ENCODE results near the gene SNX2.

DNA sequence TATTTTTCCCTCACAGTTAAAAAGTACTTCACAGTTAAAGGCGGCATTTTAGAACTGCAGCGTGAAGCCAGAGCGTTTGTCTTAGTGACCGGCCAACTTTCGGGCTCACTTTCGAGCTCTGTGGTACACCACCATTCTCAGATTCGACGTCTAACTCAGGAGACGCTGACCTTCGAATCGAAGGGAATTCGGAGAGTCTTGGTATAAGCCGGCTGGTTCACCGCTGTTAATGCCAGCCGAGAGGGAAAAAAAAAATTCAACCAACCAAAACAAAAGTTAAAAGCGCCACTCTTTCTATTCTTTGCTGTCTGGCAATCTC is 70.0 kb downstream of the SNX2 start:
- no peak for TF ChIP-seq ZNF565 (CRISPR knock-in tag; conservative IDR thresholded peaks at IDR 0.05; ENCODE audit: low read depth)
- TF ChIP-seq OSR1 (CRISPR knock-in tag; IDR thresholded peaks at IDR 0.05), result no peak
- no peak for TF ChIP-seq CSDC2 (CRISPR knock-in tag; IDR thresholded peaks at IDR 0.05)
- TF ChIP-seq ZNF70 (CRISPR knock-in tag; IDR thresholded peaks at IDR 0.05), result no peak
- TF ChIP-seq, protein P1, sequence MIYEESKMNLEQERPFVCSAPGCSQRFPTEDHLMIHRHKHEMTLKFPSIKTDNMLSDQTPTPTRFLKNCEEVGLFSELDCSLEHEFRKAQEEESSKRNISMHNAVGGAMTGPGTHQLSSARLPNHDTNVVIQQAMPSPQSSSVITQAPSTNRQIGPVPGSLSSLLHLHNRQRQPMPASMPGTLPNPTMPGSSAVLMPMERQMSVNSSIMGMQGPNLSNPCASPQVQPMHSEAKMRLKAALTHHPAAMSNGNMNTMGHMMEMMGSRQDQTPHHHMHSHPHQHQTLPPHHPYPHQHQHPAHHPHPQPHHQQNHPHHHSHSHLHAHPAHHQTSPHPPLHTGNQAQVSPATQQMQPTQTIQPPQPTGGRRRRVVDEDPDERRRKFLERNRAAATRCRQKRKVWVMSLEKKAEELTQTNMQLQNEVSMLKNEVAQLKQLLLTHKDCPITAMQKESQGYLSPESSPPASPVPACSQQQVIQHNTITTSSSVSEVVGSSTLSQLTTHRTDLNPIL (CRISPR knock-in tag; IDR thresholded peaks at IDR 0.05; ENCODE audit: low read depth), result no peak
- TF ChIP-seq ESRRG (CRISPR knock-in tag; IDR thresholded peaks at IDR 0.05), result no peak
- TF ChIP-seq, protein P2, sequence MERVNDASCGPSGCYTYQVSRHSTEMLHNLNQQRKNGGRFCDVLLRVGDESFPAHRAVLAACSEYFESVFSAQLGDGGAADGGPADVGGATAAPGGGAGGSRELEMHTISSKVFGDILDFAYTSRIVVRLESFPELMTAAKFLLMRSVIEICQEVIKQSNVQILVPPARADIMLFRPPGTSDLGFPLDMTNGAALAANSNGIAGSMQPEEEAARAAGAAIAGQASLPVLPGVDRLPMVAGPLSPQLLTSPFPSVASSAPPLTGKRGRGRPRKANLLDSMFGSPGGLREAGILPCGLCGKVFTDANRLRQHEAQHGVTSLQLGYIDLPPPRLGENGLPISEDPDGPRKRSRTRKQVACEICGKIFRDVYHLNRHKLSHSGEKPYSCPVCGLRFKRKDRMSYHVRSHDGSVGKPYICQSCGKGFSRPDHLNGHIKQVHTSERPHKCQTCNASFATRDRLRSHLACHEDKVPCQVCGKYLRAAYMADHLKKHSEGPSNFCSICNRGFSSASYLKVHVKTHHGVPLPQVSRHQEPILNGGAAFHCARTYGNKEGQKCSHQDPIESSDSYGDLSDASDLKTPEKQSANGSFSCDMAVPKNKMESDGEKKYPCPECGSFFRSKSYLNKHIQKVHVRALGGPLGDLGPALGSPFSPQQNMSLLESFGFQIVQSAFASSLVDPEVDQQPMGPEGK (CRISPR knock-in tag; IDR thresholded peaks at IDR 0.05; ENCODE audit: borderline replicate concordance), result no peak
- no peak for TF ChIP-seq ARNTL (CRISPR knock-in tag; IDR thresholded peaks at IDR 0.05; ENCODE audit: borderline replicate concordance, low read depth)
